GM12878 (cell line): ENCODE data around the gene SIDT2. TPM values are rescaled to one million over a fixed set of nuclear protein-coding genes. Genes with fewer than 3 reads are reported as not detected.

Experiments
- ATAC-seq: fragments of 200-7000 bp; cut with Tn5 transposase; 3 replicates; pipeline ENCODE4 v1.9.1; 2020; ENCODE audit warnings: mild to moderate bottlenecking, moderate library complexity
- BruUV-seq: library from RNA; stranded (reverse); fragments of 400-500 nt; replicated peaks from 2 replicates; lab custom pipeline; 2021; lab: Mats Ljungman, UMichigan
- CTCF ChIA-PET: fragments of 300-600 bp; sonication (Branson Sonifier 250); formaldehyde crosslinking; extraction: SDS; loops from one replicate; lab custom pipeline; 2021; ENCODE audit warnings: inconsistent platforms; lab: Yijun Ruan, JAX
- POLR2A ChIA-PET: fragments of 350-600 bp; formaldehyde crosslinking; extraction: SDS; loops from one replicate; lab custom pipeline; 2021; ENCODE audit warnings: inconsistent platforms; lab: Charles Lee
- RAD21 ChIA-PET: fragments of 300-600 bp; sonication (Branson Sonifier 250); formaldehyde crosslinking; loops from one replicate; lab custom pipeline; 2023; ENCODE audit warnings: antibody characterized with exemption; ENCODE audit not compliant: unreplicated experiment; lab: Charles Lee
- SMC1A ChIA-PET: fragments of 300-600 bp; sonication (Branson Sonifier 250); formaldehyde crosslinking; loops from one replicate; lab custom pipeline; 2023; ENCODE audit not compliant: unreplicated experiment, uncharacterized antibody; lab: Charles Lee
- DNase-seq: peaks from one replicate; pipeline ENCODE4 v3.0.0-alpha.2; 2011; ENCODE audit warnings: low read depth, low spot score
- FAIRE-seq: peaks from 3 replicates; lab custom pipeline; 2011; peaks lifted over from hg19 to GRCh38; lab: Jason Lieb, UNC
- H2AFZ ChIP-seq: 2 replicates; pipeline ENCODE4 v1.6.0; 2011; ENCODE audit warnings: low read depth, low read length, control low read depth; ENCODE audit not compliant: control insufficient read depth
- H3K27ac ChIP-seq: 2 replicates; pipeline ENCODE4 v1.5.1; 2011; ENCODE audit warnings: control low read depth; ENCODE audit not compliant: control insufficient read depth, insufficient read depth
- H3K27me3 ChIP-seq, 2 experiments: replicated peaks in 1 of 2; 2 replicates each; pipeline versions ENCODE4 v1.6.0 to v1.6.1; 2011; ENCODE audit warnings: low read length in 1 of 2; ENCODE audit not compliant: control insufficient read depth in 2 of 2, insufficient read depth in 2 of 2
- H3K36me3 ChIP-seq, 2 experiments: 2 replicates each; pipeline ENCODE4 v1.5.1; 2011; ENCODE audit warnings: low read length in 1 of 2; ENCODE audit not compliant: control insufficient read depth in 2 of 2, insufficient read depth in 2 of 2
- H3K4me1 ChIP-seq: 2 replicates; pipeline ENCODE4 v1.6.1; 2011; ENCODE audit warnings: mild to moderate bottlenecking, low read length, moderate library complexity, mixed read lengths; ENCODE audit not compliant: control insufficient read depth, insufficient read depth
- H3K4me2 ChIP-seq: 2 replicates; pipeline ENCODE4 v1.6.0; 2011; ENCODE audit warnings: control low read depth; ENCODE audit not compliant: control insufficient read depth, insufficient read depth
- H3K4me3 ChIP-seq: fragments of 200-600 bp; sonication (generic); 2 replicates; pipeline ENCODE4 v1.5.1; 2016
- H3K79me2 ChIP-seq: 2 replicates; pipeline ENCODE4 v1.6.0; 2011; ENCODE audit warnings: low read length; ENCODE audit not compliant: control insufficient read depth, insufficient read depth
- H3K9ac ChIP-seq: 2 replicates; pipeline ENCODE4 v1.8.0; 2011; ENCODE audit warnings: low read length, control low read depth, mixed read lengths; ENCODE audit not compliant: control insufficient read depth, insufficient read depth
- H3K9me3 ChIP-seq: replicated peaks from 3 replicates; pipeline ENCODE4 v1.5.1; 2011; ENCODE audit warnings: mild to moderate bottlenecking, low read length; ENCODE audit not compliant: control insufficient read depth, insufficient read depth
- H4K20me1 ChIP-seq: 2 replicates; pipeline ENCODE4 v1.6.0; 2011; ENCODE audit not compliant: control insufficient read depth, insufficient read depth
- POLR2A ChIP-seq: IDR thresholded peaks from 2 replicates; pipeline ENCODE4 v1.6.1; 2011; ENCODE audit warnings: low read depth, mild to moderate bottlenecking, low read length
- WGBS: methylation state at CpG from one replicate; pipeline ENCODE4 v1.1.6; 2016; ENCODE audit warnings: low lambda C conversion rate; ENCODE audit not compliant: insufficient replicate concordance, insufficient coverage; ENCODE audit errors: missing lambda C conversion rate; 5-methylcytosine and 5-hydroxymethylcytosine counted together
- in situ Hi-C: fragments of 300-500 bp; cut with MboI; formaldehyde crosslinking; loops from 9 replicates; pipeline ENCODE4 v1.14.3; 2018; ENCODE audit warnings: mixed read lengths
- intact Hi-C: fragments of 100-400 bp; cut with micrococcal nuclease; formaldehyde crosslinking; loops from one replicate; pipeline ENCODE4 v1.14.2; 2022; ENCODE audit not compliant: unreplicated experiment
- polyA plus RNA-seq, 11 experiments: library from polyadenylated mRNA; depleted of rRNA in 4 of 11; unstranded in 6 of 11; stranded (reverse) in 5 of 11; fragments of >200 nt; fragmentation: Nextera tagmentation in 4 of 11; fragmentation: Illumina TruSeq in 1 of 11; extraction: Ambion mirVana in 4 of 11; extraction: Trizol in 1 of 11; gene quantifications; 1 replicate in 1 of 11; 2 replicates in 10 of 11; pipeline versions ENCODE4 v1.2.1 to v1.2.3, GENCODE V29; 2011 to 2016; ENCODE audit warnings: inconsistent platforms in 2 of 11, missing spikeins in 2 of 11, low read depth in 1 of 11
- total RNA-seq, 4 experiments: library from RNA; depleted of rRNA in 3 of 4; stranded (reverse); fragments of >200 nt in 3 of 4; fragmentation: Illumina TruSeq in 1 of 4; extraction: Trizol in 1 of 4; gene quantifications; 2 replicates each; pipeline versions ENCODE4 v1.2.1 to v1.2.3, GENCODE V29; 2013 to 2021
- TF ChIP-seq, protein P1 (sequence below): fragments of 450-650 bp; IDR thresholded peaks from 2 replicates; pipeline ENCODE4 v1.6.1; 2016; ENCODE audit warnings: mild to moderate bottlenecking

The SIDT2 gene
- total and polyA plus RNA-seq, 10 of the 15 experiments (the other 5 are each of a cell fraction or from before 2014, with no cell fraction given) = 4.9 to 23.9 (median 10.3) TPM

DNA sequence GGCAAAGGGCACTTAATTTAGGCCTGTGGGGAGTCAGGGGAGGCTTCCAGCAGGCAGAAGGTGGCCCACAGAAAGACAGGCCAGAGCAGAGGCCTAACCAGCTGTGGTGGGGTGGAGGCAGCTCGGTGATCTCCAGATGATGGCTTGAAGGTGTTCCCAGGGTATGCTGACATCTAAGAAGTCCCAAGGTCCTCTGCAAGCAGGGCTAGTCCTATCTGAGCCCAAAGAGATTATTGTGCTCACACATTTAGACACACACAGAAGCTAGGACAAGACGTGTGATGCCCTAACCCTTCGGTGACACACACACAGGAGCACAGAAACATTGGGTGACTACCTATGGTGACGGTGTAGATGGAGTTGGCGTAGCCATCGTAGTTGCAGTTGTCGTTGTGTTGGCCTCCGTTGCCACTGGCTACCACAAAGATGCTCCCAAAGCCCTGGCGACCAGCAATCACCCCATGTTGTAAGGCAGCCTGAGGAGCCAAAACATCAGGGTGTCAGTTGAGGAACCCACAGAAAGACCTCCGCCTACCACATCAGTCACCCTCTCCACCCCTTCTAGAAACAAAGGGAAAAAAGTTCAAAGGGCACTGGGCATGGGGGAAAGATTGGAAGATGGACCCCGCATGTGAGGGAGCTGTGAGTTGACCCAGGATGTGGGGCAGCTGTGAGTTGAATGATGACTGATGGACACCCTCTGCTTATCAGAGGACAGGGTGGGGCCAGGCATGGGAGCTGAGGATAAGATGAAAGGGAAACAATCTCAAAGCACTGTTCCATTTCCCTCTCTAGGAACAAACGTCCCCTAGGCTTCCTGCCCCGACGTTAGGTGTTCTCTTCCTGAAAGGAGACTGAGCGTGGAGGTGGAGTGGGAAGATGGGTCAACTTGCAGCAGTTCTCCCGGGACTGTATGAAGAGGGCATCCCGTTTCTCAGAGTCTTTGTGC lies 45.5 kb downstream of the SIDT2 start:
- Histone ChIP-seq H3K4me1 (no peaks in the 10 kb centered on the region), H3K36me3 (peaks cover 39 to 40% of the 10 kb centered on the region in 2 experiments; a peak in 3 of 4 replicates), H3K9me3 (no peaks in the 10 kb centered on the region), H3K27me3 (no peaks in the 10 kb centered on the region), H4K20me1 (no peaks in the 10 kb centered on the region; the same call in 1 of the 2 replicates), H3K79me2 (peaks cover under 1% of the 10 kb centered on the region), H3K4me3 (no peak overlapping the region), H2AFZ (no peak overlapping the region), H3K4me2 (no peak overlapping the region), H3K9ac (no peak overlapping the region), H3K27ac (no peak overlapping the region)
- in situ Hi-C loops (no loop called here), intact Hi-C loops (no loop called here)
- ATAC-seq (no peak), FAIRE-seq (no peak), DNase-seq (no peak)
- 92% methylated on average over 17 of the region's 17 CpGs for WGBS
- POLR2A ChIA-PET = no interaction called here
- SMC1A ChIA-PET = interaction anchor here (0.6 to 12.2 kb wide), 4 partner anchors 12 to 853 kb away, joined by 3 to 187 read pairs (median 3); partner anchors contain the start of gene SIDT2
- RAD21 ChIA-PET = interaction anchor here (9.9 kb wide), 1 partner anchor 43 kb away, joined by 159 read pairs; the partner anchor contains the start of gene SIDT2
- TF ChIP-seq POLR2A = peak; percentile 57
- TF ChIP-seq, protein P1, sequence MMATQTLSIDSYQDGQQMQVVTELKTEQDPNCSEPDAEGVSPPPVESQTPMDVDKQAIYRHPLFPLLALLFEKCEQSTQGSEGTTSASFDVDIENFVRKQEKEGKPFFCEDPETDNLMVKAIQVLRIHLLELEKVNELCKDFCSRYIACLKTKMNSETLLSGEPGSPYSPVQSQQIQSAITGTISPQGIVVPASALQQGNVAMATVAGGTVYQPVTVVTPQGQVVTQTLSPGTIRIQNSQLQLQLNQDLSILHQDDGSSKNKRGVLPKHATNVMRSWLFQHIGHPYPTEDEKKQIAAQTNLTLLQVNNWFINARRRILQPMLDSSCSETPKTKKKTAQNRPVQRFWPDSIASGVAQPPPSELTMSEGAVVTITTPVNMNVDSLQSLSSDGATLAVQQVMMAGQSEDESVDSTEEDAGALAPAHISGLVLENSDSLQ = no peak
- no TSS peak for BruUV-seq
- CTCF ChIA-PET = interaction anchor here (4.4 to 17.3 kb wide), 2 partner anchors 43 to 118 kb away, joined by 26 to 422 read pairs; partner anchors contain the start of gene SIDT2
